PC-3 (cell line): ENCODE data around the gene ZDHHC12.

Source experiments
- CTCF ChIP-seq: fragments of 300-600 bp; sonication (generic); conservative IDR thresholded peaks from 2 replicates; pipeline ENCODE4 v1.5.1; 2017; ENCODE audit warnings: antibody characterized with exemption, low read depth, mild to moderate bottlenecking, low read length
- EZH2 ChIP-seq: fragments of 300-600 bp; sonication (generic); IDR thresholded peaks from one replicate; pipeline ENCODE4 v1.6.1; 2017; ENCODE audit warnings: antibody characterized with exemption, mild to moderate bottlenecking, low read length; ENCODE audit not compliant: unreplicated experiment

GRCh38 chr9:128696923-128697707 is 26.8 kb downstream of the ZDHHC12 start:
- TF ChIP-seq CTCF = no peak
- TF ChIP-seq EZH2 = no peak
